Stimulated activated CD4-positive, alpha-beta T cell treated with anti-CD3 and anti-CD28 coated beads, TNF-alpha, amount 100 ng/mL, for 1 hour (primary cell): Measurements from ENCODE around the gene WDR64.

ENCODE experiments used
- DNase-seq, 3 donors: peaks; one replicate each; pipeline ENCODE4 v3.0.0-alpha.2; 2020; ENCODE audit warnings: low read depth in 3 of 3, low spot score in 1 of 3

WDR64 gene

GRCh38 chr1:241630899-241631298 lies 21.2 kb upstream of the WDR64 start:
- no peak for DNase-seq

- no peak for DNase-seq
These were observed 20.4 kb upstream of the WDR64 start for GRCh38 chr1:241631674-241632073.

- no peak for DNase-seq
These were observed 19.1 kb upstream of the WDR64 start for GRCh38 chr1:241632987-241633386.

GRCh38 chr1:241635556-241636152 lies 16.4 kb upstream of the WDR64 start:
- DNase-seq, result no peak

GRCh38 chr1:241636291-241636690 lies 15.8 kb upstream of the WDR64 start:
- no peak for DNase-seq

- no peak for DNase-seq
These were observed 15.0 kb upstream of the WDR64 start for GRCh38 chr1:241637046-241637590.

- no peak for DNase-seq
These were observed 14.5 kb upstream of the WDR64 start for GRCh38 chr1:241637604-241638003.

GRCh38 chr1:241638099-241638682 lies 13.9 kb upstream of the WDR64 start:
- DNase-seq, result no peak

GRCh38 chr1:241638909-241639622 lies 13.0 kb upstream of the WDR64 start:
- no peak for DNase-seq

- DNase-seq, result peak in 1 of 3 donors; percentile 12
These were observed 12.4 kb upstream of the WDR64 start for GRCh38 chr1:241639623-241640148.

- DNase-seq, result peak; percentile 77 to 93 (median 83)
These were observed 11.8 kb upstream of the WDR64 start, which contains the start of the genes CHML and OPN3 for GRCh38 chr1:241640149-241640866. Gene CHML, minus strand, starts transcription at chr1:241640369. Its CDS starts 4,603 bp downstream, at chr1:241635766. Gene OPN3, minus strand, starts transcription at chr1:241640369. Its CDS starts 115 bp downstream, at chr1:241640254.

GRCh38 chr1:241640867-241641622 lies 11.0 kb upstream of the WDR64 start:
- DNase-seq, result no peak

GRCh38 chr1:241641773-241642592 lies 10.1 kb upstream of the WDR64 start:
- no peak for DNase-seq

GRCh38 chr1:241642593-241642944 lies 9.5 kb upstream of the WDR64 start:
- DNase-seq, result no peak

- DNase-seq, result no peak
These were observed 7.8 kb upstream of the WDR64 start for GRCh38 chr1:241644259-241644658.

GRCh38 chr1:241645199-241645598 lies 6.9 kb upstream of the WDR64 start:
- no peak for DNase-seq

- DNase-seq, result no peak
These were observed 5.9 kb upstream of the WDR64 start for GRCh38 chr1:241646201-241646600.

GRCh38 chr1:241647658-241648057 lies 4.4 kb upstream of the WDR64 start:
- no peak for DNase-seq

GRCh38 chr1:241648159-241648558 lies 3.9 kb upstream of the WDR64 start:
- DNase-seq, result no peak

GRCh38 chr1:241654019-241654418 lies 1.9 kb downstream of the WDR64 start:
- no peak for DNase-seq
